ENCODE data around the gene STAB1.
A peak's percentile ranks its signal among the peaks of the same experiment; 100 is the strongest.
"Not testable (repeated sequence)": the region's sequence is repeated elsewhere in the genome, so short reads cannot be mapped to it uniquely, and the experiment has no call there.

Gene STAB1

GRCh38 chr3:52525680-52526561, 30.8 kb downstream of the STAB1 start:
- no peak for DNase-seq

GRCh38 chr3:52526671-52527038, 31.5 kb downstream of the STAB1 start:
- not testable (repeated sequence) for DNase-seq

GRCh38 chr3:52527039-52527731, 32.0 kb downstream of the STAB1 start:
- no peak for DNase-seq

GRCh38 chr3:52527732-52528585, 32.8 kb downstream of the STAB1 start:
- DNase-seq = no peak

- DNase-seq = no peak
These were observed 33.6 kb downstream of the STAB1 start for GRCh38 chr3:52528586-52529375.

GRCh38 chr3:52529376-52530333, 34.5 kb downstream of the STAB1 start:
- DNase-seq = no peak

GRCh38 chr3:52530918-52531826, 36.0 kb downstream of the STAB1 start:
- no peak for DNase-seq

- DNase-seq = no peak
These were observed 36.9 kb downstream of the STAB1 start for GRCh38 chr3:52531860-52532516.

- DNase-seq = no peak
These were observed 37.3 kb downstream of the STAB1 start for GRCh38 chr3:52532517-52532837.

- no peak for DNase-seq
These were observed 37.9 kb downstream of the STAB1 start for GRCh38 chr3:52532838-52533622.

- DNase-seq = peak; percentile 49
These were observed 38.6 kb downstream of the STAB1 start, which contains the start of gene NT5DC2 for GRCh38 chr3:52533623-52534280. Gene NT5DC2 (minus strand): TSS chr3:52533857. CDS start chr3:52533737, 120 bp downstream.

GRCh38 chr3:52534281-52535183, 39.4 kb downstream of the STAB1 start:
- no peak for DNase-seq

- DNase-seq = no peak
These were observed 40.4 kb downstream of the STAB1 start for GRCh38 chr3:52535411-52536111.

- DNase-seq = no peak
These were observed 40.9 kb downstream of the STAB1 start for GRCh38 chr3:52536112-52536368.

- peak; percentile 95 for DNase-seq
These were observed 41.4 kb downstream of the STAB1 start, which contains the start of gene UQCC5 for GRCh38 chr3:52536369-52537164. Gene UQCC5 (plus strand): TSS chr3:52536605. CDS start chr3:52536756, 151 bp downstream.
